ENCODE data around the gene MGAT5B.

DNA sequence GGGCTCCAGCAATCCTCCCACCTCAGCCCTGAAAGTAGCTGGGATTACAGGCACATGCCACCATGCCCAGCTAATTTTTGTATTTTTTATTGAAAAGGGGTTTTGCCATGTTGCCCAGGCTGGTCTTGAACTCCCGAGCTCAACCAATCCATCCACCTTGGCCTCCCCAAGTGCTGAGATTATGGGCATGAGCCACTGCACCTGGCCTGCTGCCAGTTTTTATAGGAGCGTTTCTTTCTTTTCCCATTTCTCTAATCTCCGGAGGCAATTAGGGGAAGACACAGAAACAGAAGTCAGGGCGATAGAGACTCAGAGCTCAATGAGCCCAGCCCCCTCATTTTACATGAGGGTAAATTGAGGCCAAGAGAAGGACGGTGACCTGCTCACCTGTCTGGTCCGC lies 10.4 kb downstream of the MGAT5B start:
- TF ChIP-seq HDAC2 (IDR thresholded peaks at IDR 0.05) (no peak), POLR2A (conservative IDR thresholded peaks at IDR 0.05) (no peak), POLR2AphosphoS2 (IDR thresholded peaks at IDR 0.05; ENCODE audit: low read length) (no peak), RCOR1 (IDR thresholded peaks at IDR 0.05; ENCODE audit: borderline replicate concordance in 1 of 2, low read depth in 2 of 2, low read length in 2 of 2) (no peak), SREBF2 (CRISPR knock-in tag; IDR thresholded peaks at IDR 0.05) (no peak), POLR2AphosphoS5 (IDR thresholded peaks at IDR 0.05; ENCODE audit: control insufficient read depth, insufficient read depth, low read depth, low read length) (no peak), EZH2 (IDR thresholded peaks at IDR 0.05; ENCODE audit: borderline replicate concordance, low read depth, low read length) (no peak), HDAC8 (tag; IDR thresholded peaks at IDR 0.05) (no peak), CEBPB (tag; IDR thresholded peaks at IDR 0.05) (no peak), NCOA1 (IDR thresholded peaks at IDR 0.05; ENCODE audit: low read depth) (no peak), NFE2L1 (tag; IDR thresholded peaks at IDR 0.05; ENCODE audit: borderline replicate concordance, low read depth) (no peak), ZNF121 (CRISPR knock-in tag; conservative IDR thresholded peaks at IDR 0.05) (no peak), ARID2 (IDR thresholded peaks at IDR 0.05) (no peak)
- TF ChIP-seq, protein P1, sequence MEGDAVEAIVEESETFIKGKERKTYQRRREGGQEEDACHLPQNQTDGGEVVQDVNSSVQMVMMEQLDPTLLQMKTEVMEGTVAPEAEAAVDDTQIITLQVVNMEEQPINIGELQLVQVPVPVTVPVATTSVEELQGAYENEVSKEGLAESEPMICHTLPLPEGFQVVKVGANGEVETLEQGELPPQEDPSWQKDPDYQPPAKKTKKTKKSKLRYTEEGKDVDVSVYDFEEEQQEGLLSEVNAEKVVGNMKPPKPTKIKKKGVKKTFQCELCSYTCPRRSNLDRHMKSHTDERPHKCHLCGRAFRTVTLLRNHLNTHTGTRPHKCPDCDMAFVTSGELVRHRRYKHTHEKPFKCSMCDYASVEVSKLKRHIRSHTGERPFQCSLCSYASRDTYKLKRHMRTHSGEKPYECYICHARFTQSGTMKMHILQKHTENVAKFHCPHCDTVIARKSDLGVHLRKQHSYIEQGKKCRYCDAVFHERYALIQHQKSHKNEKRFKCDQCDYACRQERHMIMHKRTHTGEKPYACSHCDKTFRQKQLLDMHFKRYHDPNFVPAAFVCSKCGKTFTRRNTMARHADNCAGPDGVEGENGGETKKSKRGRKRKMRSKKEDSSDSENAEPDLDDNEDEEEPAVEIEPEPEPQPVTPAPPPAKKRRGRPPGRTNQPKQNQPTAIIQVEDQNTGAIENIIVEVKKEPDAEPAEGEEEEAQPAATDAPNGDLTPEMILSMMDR (IDR thresholded peaks at IDR 0.05 in 2 of 3, conservative IDR thresholded peaks at IDR 0.05 in 1 of 3; ENCODE audit: insufficient read depth in 2 of 3, low read depth in 1 of 3, low read length in 3 of 3): no peak
